Suprapubic skin (tissue), 3 donors: ENCODE data around the gene IL4I1.

ENCODE experiments used
- EP300 ChIP-seq: sonication (generic); formaldehyde crosslinking; IDR thresholded peaks from one replicate; pipeline ENCODE4 v1.6.1; 2017; ENCODE audit warnings: antibody characterized with exemption
- TF ChIP-seq, protein P1 (sequence below), 2 donors: fragments of 200-600 bp in 1 of 2; fragments of 450-650 bp in 1 of 2; sonication (generic) in 1 of 2; IDR thresholded peaks; one replicate each; pipeline ENCODE4 v1.5.1; 2016 to 2019; ENCODE audit warnings: antibody characterized with exemption in 2 of 2, mild to moderate bottlenecking in 1 of 2, moderate library complexity in 1 of 2

DNA sequence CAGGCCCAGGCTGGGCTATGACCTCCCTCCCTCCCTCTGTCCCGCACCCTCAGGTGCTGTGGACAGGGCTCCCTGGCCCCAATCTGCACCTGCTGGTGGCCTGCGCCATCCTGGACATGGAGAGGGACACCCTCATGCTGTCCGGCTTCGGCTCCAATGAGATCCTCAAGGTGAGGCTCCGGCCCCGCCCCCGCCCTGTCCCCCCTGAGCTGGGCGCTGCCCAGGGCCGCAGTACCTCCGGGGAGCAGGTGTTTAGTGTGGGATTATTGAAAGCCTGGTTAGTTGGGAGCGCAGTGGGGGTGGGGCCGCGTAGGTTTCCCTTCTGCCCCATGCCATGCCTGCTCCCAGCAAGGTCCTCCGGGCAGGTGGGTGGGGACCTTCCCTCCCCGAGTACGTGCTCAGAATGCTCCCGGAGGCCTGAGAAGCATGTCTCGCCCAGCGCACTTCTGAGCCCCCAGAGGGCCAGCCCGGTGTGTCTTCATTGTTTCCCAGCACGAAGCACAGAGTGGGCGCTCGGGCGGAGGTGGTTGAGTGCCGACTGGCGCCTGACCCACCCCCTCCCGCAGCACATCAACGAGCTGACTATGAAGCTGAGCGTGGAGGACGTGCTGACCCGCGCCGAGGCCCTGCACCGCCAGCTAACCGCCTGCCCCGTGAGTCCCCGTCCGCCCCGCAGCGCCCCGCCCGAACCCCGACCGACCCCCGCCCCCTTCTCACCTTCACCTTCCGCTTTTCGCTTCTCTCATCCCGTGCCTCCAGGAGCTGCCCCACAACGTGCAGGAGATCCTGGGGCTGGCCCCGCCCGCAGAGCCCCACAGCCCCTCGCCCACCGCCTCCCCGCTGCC lies 8.8 kb downstream of the IL4I1 start:
- TF ChIP-seq, protein P1, sequence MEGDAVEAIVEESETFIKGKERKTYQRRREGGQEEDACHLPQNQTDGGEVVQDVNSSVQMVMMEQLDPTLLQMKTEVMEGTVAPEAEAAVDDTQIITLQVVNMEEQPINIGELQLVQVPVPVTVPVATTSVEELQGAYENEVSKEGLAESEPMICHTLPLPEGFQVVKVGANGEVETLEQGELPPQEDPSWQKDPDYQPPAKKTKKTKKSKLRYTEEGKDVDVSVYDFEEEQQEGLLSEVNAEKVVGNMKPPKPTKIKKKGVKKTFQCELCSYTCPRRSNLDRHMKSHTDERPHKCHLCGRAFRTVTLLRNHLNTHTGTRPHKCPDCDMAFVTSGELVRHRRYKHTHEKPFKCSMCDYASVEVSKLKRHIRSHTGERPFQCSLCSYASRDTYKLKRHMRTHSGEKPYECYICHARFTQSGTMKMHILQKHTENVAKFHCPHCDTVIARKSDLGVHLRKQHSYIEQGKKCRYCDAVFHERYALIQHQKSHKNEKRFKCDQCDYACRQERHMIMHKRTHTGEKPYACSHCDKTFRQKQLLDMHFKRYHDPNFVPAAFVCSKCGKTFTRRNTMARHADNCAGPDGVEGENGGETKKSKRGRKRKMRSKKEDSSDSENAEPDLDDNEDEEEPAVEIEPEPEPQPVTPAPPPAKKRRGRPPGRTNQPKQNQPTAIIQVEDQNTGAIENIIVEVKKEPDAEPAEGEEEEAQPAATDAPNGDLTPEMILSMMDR (IDR thresholded peaks at IDR 0.05): no peak
- no peak for TF ChIP-seq EP300
